Activated CD8-positive, alpha-beta memory T cell treated with anti-CD3 and anti-CD28 coated beads for 48 hours (primary cell): Measurements from ENCODE around the gene IL3.

Source experiments
- DNase-seq, 3 experiments: peaks; one replicate each; pipeline ENCODE4 v3.0.0-alpha.2; 2020; ENCODE audit warnings: low read depth in 2 of 3, low spot score in 2 of 3

IL3 gene

DNA sequence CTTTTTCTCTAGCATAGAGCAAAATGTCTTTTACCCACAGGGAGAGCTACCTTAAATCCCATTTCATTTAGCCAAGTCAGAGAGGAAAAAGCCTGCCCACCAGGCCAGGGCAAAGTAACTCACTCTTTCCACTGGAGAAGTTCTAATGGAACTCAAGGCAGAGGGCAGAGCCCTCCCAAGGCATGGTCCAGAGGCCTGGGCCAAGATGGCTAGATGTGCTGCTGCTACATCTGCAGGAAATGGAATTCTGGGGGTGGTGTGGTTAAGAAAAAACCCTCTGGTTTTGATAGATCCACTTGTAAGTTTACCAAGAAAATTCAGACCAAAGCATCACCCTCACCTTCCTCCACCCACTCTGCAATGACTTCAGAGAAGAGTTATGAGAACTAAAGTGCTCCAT, 50.5 kb downstream of the IL3 start:
- DNase-seq, result no peak

DNA sequence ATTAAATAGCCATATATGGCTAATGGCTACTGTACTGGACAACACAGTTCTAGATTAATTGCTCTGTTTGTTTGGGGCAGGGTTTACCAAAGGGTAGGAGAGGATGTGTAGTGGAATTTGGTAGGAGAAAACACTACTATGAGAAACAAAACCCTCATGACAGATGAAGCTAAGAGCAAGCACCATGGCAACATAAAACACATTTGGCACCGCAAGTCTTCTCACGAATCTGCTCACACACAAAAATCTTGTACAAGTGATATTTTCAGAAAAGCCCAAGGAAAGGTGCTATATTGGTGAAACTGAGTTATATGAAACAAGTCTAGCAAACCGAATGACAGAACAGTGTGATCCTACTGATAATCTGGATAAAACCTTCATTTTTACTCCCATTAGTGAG, 51.7 kb downstream of the IL3 start:
- no peak for DNase-seq
